ENCODE data around the gene VAV3.

- TF ChIP-seq CTCF (IDR thresholded peaks at IDR 0.05), result no peak
- TF ChIP-seq POLR2A (IDR thresholded peaks at IDR 0.05), result no peak
Observed at GRCh38 chr1:107867422-107867821, 97.6 kb downstream of the VAV3 start.

All from heart left ventricle (tissue), 13 donors.